Right lobe of liver (tissue), 6 donors: Measurements from ENCODE around the gene TXNDC2. TPM values are rescaled to one million over a fixed set of nuclear protein-coding genes. Genes with fewer than 3 reads are reported as not detected.

Experiments used
- ATAC-seq, 4 donors: fragments of 200-7000 bp; cut with Tn5 transposase; one replicate each; pipeline ENCODE4 v1.9.1; 2020; ENCODE audit warnings: mild to moderate bottlenecking in 4 of 4, moderate library complexity in 4 of 4
- DNase-seq, 3 donors: peaks; one replicate each; pipeline ENCODE4 v3.0.0-alpha.2; 2020
- H3K27ac ChIP-seq, 3 donors: fragments of 200-600 bp; one replicate each; pipeline ENCODE4 v1.8.0; 2022
- H3K27me3 ChIP-seq, 2 donors: fragments of 200-600 bp; one replicate each; pipeline ENCODE4 v1.8.0; 2022
- H3K36me3 ChIP-seq, 4 donors: fragments of 200-600 bp; sonication (generic) in 1 of 4; one replicate each; pipeline versions ENCODE4 v1.5.1 to v1.8.0; 2017 to 2022; ENCODE audit warnings: control low read depth in 1 of 4
- H3K4me1 ChIP-seq, 4 donors: fragments of 200-600 bp; sonication (generic) in 1 of 4; one replicate each; pipeline versions ENCODE4 v1.5.1 to v1.8.0; 2017 to 2022; ENCODE audit warnings: control low read depth in 1 of 4
- H3K4me3 ChIP-seq, 3 donors: fragments of 200-600 bp; one replicate each; pipeline ENCODE4 v1.8.0; 2022
- H3K9me3 ChIP-seq, 4 donors: fragments of 200-600 bp; sonication (generic) in 1 of 4; one replicate each; pipeline versions ENCODE4 v1.5.1 to v1.8.0; 2017 to 2022; ENCODE audit warnings: control low read depth in 1 of 4
- CTCF ChIP-seq, 4 donors: fragments of 200-600 bp in 3 of 4; fragments of 450-650 bp in 1 of 4; IDR thresholded peaks; one replicate each; pipeline versions ENCODE4 v1.5.1 to v1.8.0; 2016 to 2022; ENCODE audit warnings: antibody characterized with exemption in 4 of 4, mild to moderate bottlenecking in 2 of 4
- POLR2A ChIP-seq: fragments of 450-650 bp; IDR thresholded peaks from one replicate; pipeline ENCODE4 v1.6.1; 2017; ENCODE audit warnings: antibody characterized with exemption, mild to moderate bottlenecking
- WGBS: methylation state at CpG from one replicate; pipeline ENCODE4 v1.1.6; 2018; ENCODE audit warnings: low coverage, low lambda C conversion rate; ENCODE audit not compliant: insufficient coverage; ENCODE audit errors: missing lambda C conversion rate; 5-methylcytosine and 5-hydroxymethylcytosine counted together
- intact Hi-C, 2 donors: fragments of 100-400 bp; cut with DNase I; formaldehyde crosslinking; loops; one replicate each; pipeline versions ENCODE4 v1.11.2 to v1.14.1; 2022
- total RNA-seq, 6 experiments: library from RNA; depleted of rRNA in 2 of 6; stranded (reverse); fragments of >200 nt in 2 of 6; fragmentation: NEBNext Ultra II Directional in 3 of 6; extraction: Animal tissue kit (Norgen Biotek cat#: 25700) in 3 of 6; gene quantifications; one replicate each; pipeline versions ENCODE4 v1.1.0 to v1.2.4, GENCODE V29; 2016 to 2023
- donor health status: DM: no; HTN: yes; CAD: no.
- donor health status: DM: no; HTN: no; CAD: no.
- donor health status: DM: no; HTN: no; CAD: no.
- donor health status: DM: no; HTN: yes; CAD: no.
- donor health status: DM: no; HTN: yes; CAD: no.

TXNDC2 gene
- total RNA-seq, 6 experiments from 2014 or later, result not detected

GRCh38 chr18:9841752-9842151 is 44.0 kb upstream of the TXNDC2 start:
- H3K36me3 ChIP-seq, result no peaks in the 10 kb centered on the region
- intact Hi-C loops, result no loop called here
- no peak for TF ChIP-seq CTCF (IDR thresholded peaks at IDR 0.05)
- no peak for TF ChIP-seq POLR2A
- no peaks in the 10 kb centered on the region for H3K27me3 ChIP-seq
- DNase-seq, result no peak
- WGBS, result 89% methylated on average over 3 of the region's 4 CpGs
- H3K27ac ChIP-seq, result no peak overlapping the region
- no peaks in the 10 kb centered on the region for H3K4me1 ChIP-seq
- no peak for ATAC-seq
- H3K9me3 ChIP-seq, result no peaks in the 10 kb centered on the region
- no peak overlapping the region for H3K4me3 ChIP-seq

- no peaks in the 10 kb centered on the region for H3K9me3 ChIP-seq
- no peaks in the 10 kb centered on the region for H3K4me1 ChIP-seq
- TF ChIP-seq POLR2A (no peak), CTCF (IDR thresholded peaks at IDR 0.05) (no peak)
- no peak overlapping the region for H3K27ac ChIP-seq
- 85% methylated on average over 3 of the region's 6 CpGs for WGBS
- H3K27me3 ChIP-seq, result no peaks in the 10 kb centered on the region
- H3K36me3 ChIP-seq, result no peaks in the 10 kb centered on the region
- DNase-seq (no peak), ATAC-seq (no peak)
- H3K4me3 ChIP-seq, result no peak overlapping the region
- intact Hi-C loops, result no loop called here
Observed at GRCh38 chr18:9842448-9842847, 43.3 kb upstream of the TXNDC2 start.

GRCh38 chr18:9845256-9845655 is 40.5 kb upstream of the TXNDC2 start:
- H3K27ac ChIP-seq, result no peak overlapping the region
- DNase-seq, result no peak

GRCh38 chr18:9846162-9846925 is 39.4 kb upstream of the TXNDC2 start:
- Histone ChIP-seq H3K4me1 (no peaks in the 10 kb centered on the region), H3K27ac (no peak overlapping the region), H3K27me3 (no peaks in the 10 kb centered on the region), H3K36me3 (no peaks in the 10 kb centered on the region), H3K4me3 (no peak overlapping the region), H3K9me3 (no peaks in the 10 kb centered on the region)
- no peak for ATAC-seq
- TF ChIP-seq POLR2A (no peak), CTCF (IDR thresholded peaks at IDR 0.05) (no peak)
- intact Hi-C loops, result no loop called here
- DNase-seq, result no peak
- 52% methylated on average over 10 of the region's 10 CpGs for WGBS

More at GRCh38 chr18:9845256-9845655, 40.5 kb upstream of the TXNDC2 start:
- no peak for TF ChIP-seq CTCF (IDR thresholded peaks at IDR 0.05)
- TF ChIP-seq POLR2A, result no peak
- H3K4me3 ChIP-seq, result no peak overlapping the region
- no peaks in the 10 kb centered on the region for H3K36me3 ChIP-seq
- no peaks in the 10 kb centered on the region for H3K27me3 ChIP-seq
- no peaks in the 10 kb centered on the region for H3K4me1 ChIP-seq
- WGBS, result 49% methylated on average over 2 of the region's 3 CpGs
- ATAC-seq, result no peak
- intact Hi-C loops, result no loop called here
- no peaks in the 10 kb centered on the region for H3K9me3 ChIP-seq
